Ramos (cell line): ENCODE data around the gene EBI3.
"Not testable (repeated sequence)": the region's sequence is repeated elsewhere in the genome, so short reads cannot be mapped to it uniquely, and the experiment has no call there.

ENCODE experiments used
- in situ Hi-C: fragments of 300-500 bp; cut with MboI; formaldehyde crosslinking; loops from one replicate; pipeline ENCODE4 v1.14.3; 2022; ENCODE audit warnings: low sequenced_read_pairs; ENCODE audit not compliant: unreplicated experiment

EBI3 gene

DNA sequence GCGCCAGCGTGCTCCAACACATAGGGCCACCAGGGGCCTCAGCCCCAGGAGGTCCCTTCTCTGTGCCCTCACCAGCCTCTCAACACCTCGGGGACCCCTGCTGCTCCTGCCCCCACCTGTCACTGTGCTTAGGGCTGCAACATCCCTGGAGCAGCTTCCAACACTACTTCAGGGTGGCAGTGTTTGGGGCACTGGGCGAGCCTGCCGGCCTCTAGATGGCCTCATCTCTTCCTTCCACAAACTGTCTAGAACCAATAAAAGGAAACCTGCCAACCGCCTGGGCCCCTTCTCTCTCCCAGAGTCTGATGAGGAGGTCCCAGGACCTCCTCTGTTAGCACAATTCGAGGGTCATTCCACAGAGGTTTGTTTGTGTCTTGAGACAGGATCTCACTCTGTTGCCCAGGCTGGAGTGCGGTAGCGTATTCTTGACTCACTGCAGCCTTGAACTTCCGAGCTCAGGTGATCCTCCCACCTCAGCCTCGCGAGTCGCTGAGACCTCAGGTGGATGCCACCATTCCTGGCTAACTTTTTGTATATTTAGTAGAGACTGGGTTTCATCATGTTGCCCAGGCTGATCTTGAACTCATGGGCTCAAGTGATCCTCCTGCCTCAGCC is 39.6 kb downstream of the EBI3 start:
- in situ Hi-C loops: loop anchor here (10.0 kb wide), 1 partner anchor 256 kb away; no protein-coding TSS in a partner anchor

DNA sequence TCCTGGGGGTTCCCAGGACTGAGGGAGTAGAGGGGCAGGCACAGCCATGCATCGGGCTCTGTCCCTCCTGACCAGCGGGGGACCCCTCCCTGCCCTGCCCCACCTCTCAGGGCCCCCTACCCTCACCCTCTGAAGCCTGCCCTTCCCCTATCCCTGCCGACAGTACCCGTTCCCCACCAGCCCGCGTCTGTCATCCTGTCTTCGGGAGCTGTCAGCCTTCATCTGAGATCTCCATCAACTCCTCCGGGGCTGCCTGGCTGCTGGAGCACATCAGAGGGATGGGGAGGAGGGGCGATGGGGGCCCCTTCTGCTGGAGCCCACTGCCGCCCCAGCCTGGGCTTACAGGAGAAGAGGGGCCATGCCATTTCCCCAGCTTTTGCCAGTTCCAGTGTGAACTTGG is 43.6 kb downstream of the EBI3 start:
- in situ Hi-C loops: loop anchor here (5.0 kb wide), 1 partner anchor 74 kb away; no protein-coding TSS in a partner anchor

GRCh38 chr19:4274321-4274686 is 45.0 kb downstream of the EBI3 start:
- in situ Hi-C loops: loop anchor here (5.0 kb wide), 1 partner anchor 73 kb away; no protein-coding TSS in a partner anchor

DNA sequence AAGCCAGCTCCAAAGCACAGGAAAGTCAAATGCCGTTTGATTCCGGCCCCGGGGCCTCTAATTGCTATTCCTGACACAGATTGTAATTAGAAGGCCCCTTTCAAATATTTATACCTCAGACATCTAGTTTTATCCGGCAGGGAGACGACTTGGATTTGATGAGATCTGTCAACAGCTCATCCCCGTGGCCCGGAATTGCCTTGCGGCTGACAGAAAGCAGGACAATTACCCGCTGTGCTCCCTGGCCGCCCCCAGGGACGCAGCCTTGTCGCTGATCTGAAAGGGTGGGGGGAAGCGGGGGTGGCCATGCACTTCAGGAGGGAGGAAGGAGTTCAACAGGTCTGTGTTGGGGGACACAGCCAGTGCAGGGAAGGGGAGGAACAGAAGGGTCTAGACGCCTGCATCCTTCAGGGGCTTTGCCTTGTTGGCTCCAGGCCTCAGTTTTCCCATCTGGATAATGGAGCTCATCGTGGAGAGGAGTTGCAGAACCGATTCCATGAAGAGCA is 47.9 kb downstream of the EBI3 start:
- in situ Hi-C loops: no loop called here

DNA sequence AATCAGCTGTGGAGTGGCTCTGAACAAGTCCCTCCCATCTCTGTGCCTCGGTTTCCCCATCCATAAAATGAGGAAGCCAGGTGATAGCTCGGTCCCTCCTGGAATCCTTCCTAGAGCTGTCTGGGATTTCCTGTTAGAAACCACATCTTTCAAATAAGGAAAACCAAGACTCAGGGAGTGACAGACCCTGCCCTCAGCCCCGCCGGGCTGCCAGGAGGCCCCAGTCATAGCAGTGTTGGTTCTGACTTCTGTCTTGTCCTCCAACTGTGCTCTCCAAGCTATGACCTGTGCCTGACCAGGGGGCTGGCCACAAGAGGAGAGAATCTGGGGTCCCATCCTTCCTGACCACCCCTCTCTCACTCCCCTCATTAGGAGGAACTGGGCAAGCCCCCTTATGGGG is 48.7 kb downstream of the EBI3 start:
- in situ Hi-C loops: no loop called here

DNA sequence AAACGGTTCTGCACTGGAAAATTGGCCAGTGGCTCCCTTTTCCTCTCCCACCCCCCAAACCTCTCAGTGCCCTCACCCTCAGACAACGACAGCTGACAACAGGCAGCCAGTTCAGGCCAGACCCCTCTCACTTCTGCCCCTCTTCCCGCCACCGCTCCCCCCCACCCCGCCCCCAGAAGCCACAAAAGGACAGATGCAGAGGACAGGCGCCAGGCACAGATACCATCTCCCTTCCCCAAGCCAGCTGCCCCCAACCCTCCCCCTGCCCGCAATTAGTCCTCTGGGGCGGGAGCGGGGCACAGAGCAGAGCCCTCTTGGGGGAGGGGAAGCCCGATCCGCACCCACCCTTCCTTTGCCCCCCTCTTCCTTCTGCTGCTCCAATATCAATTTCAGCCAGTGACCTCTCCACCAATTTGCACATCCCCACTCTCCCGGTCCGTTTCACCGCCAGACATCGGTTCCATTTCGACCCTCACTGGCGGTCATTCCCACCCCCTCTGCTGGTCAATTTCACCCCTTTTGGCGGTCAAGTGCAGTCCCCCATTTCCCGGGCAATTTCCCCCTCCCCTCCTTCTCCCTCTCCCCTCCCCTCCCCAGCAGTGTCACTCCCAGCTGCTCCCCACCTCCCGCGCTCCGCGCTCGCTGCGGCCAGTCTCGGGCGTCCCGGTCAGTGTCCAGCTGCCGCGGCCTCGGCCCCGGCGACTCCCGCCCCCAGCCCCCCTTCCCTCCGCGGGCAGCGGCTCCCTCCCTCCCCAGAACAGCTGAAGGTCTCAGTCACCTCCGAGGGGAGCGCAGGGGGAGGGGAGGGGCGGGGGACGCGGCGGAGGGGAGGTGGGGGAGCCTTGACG is 49.3 kb downstream of the EBI3 start, which contains the start of gene SHD:
TSS of gene SHD (plus strand) at position 848 of the 848 bp plus-strand sequence. CDS start 798 bp downstream, outside the sequence.
- in situ Hi-C loops: no loop called here

DNA sequence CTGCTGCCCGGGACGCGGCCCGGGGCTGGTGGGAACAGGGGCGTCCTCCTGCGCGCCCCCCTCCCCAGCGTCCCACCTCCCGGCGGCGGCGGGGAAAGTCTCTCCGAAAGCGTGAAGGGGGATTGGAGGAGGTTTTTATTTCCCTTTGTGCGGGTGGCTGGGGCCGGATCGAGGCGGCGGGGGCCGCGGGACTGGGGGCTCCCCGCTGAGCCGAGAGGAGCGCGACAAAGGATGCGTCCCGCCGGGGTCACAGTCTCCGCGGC is 49.9 kb downstream of the EBI3 start:
- in situ Hi-C loops: no loop called here

- in situ Hi-C loops: no loop called here
These were observed 50.5 kb downstream of the EBI3 start for GRCh38 chr19:4279530-4280422.

GRCh38 chr19:4284176-4284958 is 55.0 kb downstream of the EBI3 start:
- in situ Hi-C loops: no loop called here

DNA sequence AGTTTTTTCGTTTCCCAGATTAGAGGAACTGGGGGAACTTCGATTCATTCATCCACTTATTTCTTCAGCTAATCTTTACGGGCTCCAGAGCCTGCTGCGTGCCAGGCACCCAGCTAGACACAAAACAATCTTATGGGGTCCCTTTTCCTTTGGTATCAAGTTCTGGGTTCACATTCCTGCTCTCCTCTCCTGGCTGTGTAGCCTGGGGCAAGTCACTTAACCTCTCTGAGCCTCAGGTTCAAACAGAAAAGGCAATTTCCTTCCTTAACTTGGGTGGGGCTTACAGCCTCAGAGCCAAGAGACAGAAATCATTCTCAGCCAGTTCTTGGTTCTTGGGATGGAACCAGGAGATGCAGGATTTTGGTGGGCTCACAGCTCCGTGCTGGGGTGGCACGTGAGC is 55.7 kb downstream of the EBI3 start:
- in situ Hi-C loops: no loop called here

GRCh38 chr19:4286141-4286540 is 56.8 kb downstream of the EBI3 start:
- in situ Hi-C loops: not testable (repeated sequence)
